Measurements from ENCODE around the gene CTTNBP2. TPM values are rescaled to one million over a fixed set of nuclear protein-coding genes. Genes with fewer than 3 reads are reported as not detected.

CTTNBP2 gene
- total and polyA plus RNA-seq, 2 experiments from 2014 or later, result 7.9 to 14.5 TPM

DNA sequence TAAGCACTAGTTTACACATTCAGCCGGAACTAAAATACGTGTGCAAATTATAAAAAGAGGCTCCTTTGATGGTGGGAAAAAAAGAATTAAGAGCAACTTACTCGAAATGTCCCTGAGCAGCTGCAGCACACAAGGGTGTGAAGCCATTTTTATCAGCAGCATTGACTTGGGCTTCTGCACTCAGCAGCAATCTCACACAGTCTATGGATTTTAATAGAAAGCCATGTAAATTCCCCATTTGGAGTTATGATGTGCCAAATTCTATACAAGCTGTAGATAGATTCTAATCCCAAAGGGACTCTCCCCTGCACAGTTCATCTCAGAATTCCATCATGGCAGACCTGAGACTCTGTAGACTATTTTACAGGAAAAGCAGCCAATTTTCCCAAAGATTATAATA, 90.5 kb downstream of the CTTNBP2 start:
- Histone ChIP-seq H3K27ac (no peak overlapping the region), H3K36me3 (replicated peaks; ENCODE audit: insufficient read depth, low read depth) (no peaks in the 10 kb centered on the region), H3K4me1 (ENCODE audit: insufficient read depth) (no peaks in the 10 kb centered on the region), H3K9me2 (replicated peaks; ENCODE audit: insufficient read depth) (no peaks in the 10 kb centered on the region), H3K4me2 (no peak overlapping the region), H2AFZ (no peak overlapping the region), H3K4me3 (no peak overlapping the region), H3K79me2 (no peaks in the 10 kb centered on the region), H3K9me3 (ENCODE audit: low read depth) (no peaks in the 10 kb centered on the region), H3K27me3 (no peaks in the 10 kb centered on the region), H4K20me1 (ENCODE audit: insufficient read depth, poor library complexity, severe bottlenecking) (no peaks in the 10 kb centered on the region)
- WGBS (ENCODE audit: low lambda C conversion rate, missing lambda C conversion rate), result 93% methylated on average over 3 of the region's 3 CpGs
- DNase-seq (ENCODE audit: low spot score), result no peak
- TF ChIP-seq CTCF (IDR thresholded peaks at IDR 0.05; ENCODE audit: poor library complexity) (no peak), EZH2 (IDR thresholded peaks at IDR 0.05; ENCODE audit: borderline replicate concordance) (no peak), EZH2phosphoT487 (IDR thresholded peaks at IDR 0.05; ENCODE audit: low read depth, severe bottlenecking, unreplicated experiment) (no peak)

- H3K27ac ChIP-seq, result no peak overlapping the region
- H3K4me1 ChIP-seq (ENCODE audit: insufficient read depth), result no peaks in the 10 kb centered on the region
- DNase-seq (ENCODE audit: low spot score), result no peak
- no peak overlapping the region for H3K4me2 ChIP-seq
- TF ChIP-seq EZH2 (IDR thresholded peaks at IDR 0.05; ENCODE audit: borderline replicate concordance) (no peak), CTCF (IDR thresholded peaks at IDR 0.05; ENCODE audit: poor library complexity) (no peak), EZH2phosphoT487 (IDR thresholded peaks at IDR 0.05; ENCODE audit: low read depth, severe bottlenecking, unreplicated experiment) (no peak)
- no peaks in the 10 kb centered on the region for H3K79me2 ChIP-seq
- H4K20me1 ChIP-seq (ENCODE audit: insufficient read depth, poor library complexity, severe bottlenecking), result no peaks in the 10 kb centered on the region
- no peak overlapping the region for H2AFZ ChIP-seq
- no peak overlapping the region for H3K4me3 ChIP-seq
- H3K27me3 ChIP-seq, result no peaks in the 10 kb centered on the region
- WGBS (ENCODE audit: low lambda C conversion rate, missing lambda C conversion rate), result 97% methylated on average over 2 of the region's 2 CpGs
- H3K36me3 ChIP-seq (replicated peaks; ENCODE audit: insufficient read depth, low read depth), result no peaks in the 10 kb centered on the region
- H3K9me2 ChIP-seq (replicated peaks; ENCODE audit: insufficient read depth), result no peaks in the 10 kb centered on the region
- H3K9me3 ChIP-seq (ENCODE audit: low read depth), result no peaks in the 10 kb centered on the region
Observed at GRCh38 chr7:117781707-117782106, 91.5 kb downstream of the CTTNBP2 start.

DNA sequence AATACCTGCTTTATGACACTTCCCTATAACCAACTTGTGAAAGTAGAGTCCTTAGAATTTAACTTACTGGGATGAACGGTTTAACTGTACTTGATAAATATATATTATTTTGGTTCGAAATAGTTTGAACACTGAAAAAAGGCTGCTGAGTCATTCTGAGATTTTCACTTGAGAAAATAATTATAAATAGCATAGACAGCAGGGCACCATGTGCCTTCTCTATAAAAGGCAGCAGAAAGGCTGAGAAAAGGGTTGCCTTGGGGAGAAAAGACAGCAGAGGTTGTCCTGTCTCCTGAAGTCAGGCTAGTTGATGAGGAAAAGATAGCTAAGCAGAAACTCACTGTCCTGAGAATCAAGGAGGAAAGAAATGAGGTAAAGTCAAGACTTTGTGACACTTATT, 92.4 kb downstream of the CTTNBP2 start:
- no peaks in the 10 kb centered on the region for H3K27me3 ChIP-seq
- H4K20me1 ChIP-seq (ENCODE audit: insufficient read depth, poor library complexity, severe bottlenecking), result no peaks in the 10 kb centered on the region
- H2AFZ ChIP-seq, result no peak overlapping the region
- H3K9me3 ChIP-seq (ENCODE audit: low read depth), result no peaks in the 10 kb centered on the region
- H3K4me2 ChIP-seq, result no peak overlapping the region
- no peaks in the 10 kb centered on the region for H3K4me1 ChIP-seq (ENCODE audit: insufficient read depth)
- H3K79me2 ChIP-seq, result no peaks in the 10 kb centered on the region
- H3K27ac ChIP-seq, result no peak overlapping the region
- 77% methylated on average over 2 of the region's 2 CpGs for WGBS (ENCODE audit: low lambda C conversion rate, missing lambda C conversion rate)
- H3K4me3 ChIP-seq, result no peak overlapping the region
- no peaks in the 10 kb centered on the region for H3K36me3 ChIP-seq (replicated peaks; ENCODE audit: insufficient read depth, low read depth)
- no peaks in the 10 kb centered on the region for H3K9me2 ChIP-seq (replicated peaks; ENCODE audit: insufficient read depth)
- no peak for DNase-seq (ENCODE audit: low spot score)
- TF ChIP-seq CTCF (IDR thresholded peaks at IDR 0.05; ENCODE audit: poor library complexity) (no peak), EZH2 (IDR thresholded peaks at IDR 0.05; ENCODE audit: borderline replicate concordance) (no peak), EZH2phosphoT487 (IDR thresholded peaks at IDR 0.05; ENCODE audit: low read depth, severe bottlenecking, unreplicated experiment) (no peak)
